IMR-90 (cell line): Measurements from ENCODE around the gene GRAMD2B. TPM values are rescaled to one million over a fixed set of nuclear protein-coding genes. Genes with fewer than 3 reads are reported as not detected.

Experiments used
- ATAC-seq: fragments of 200-7000 bp; cut with Tn5 transposase; 2 replicates; pipeline ENCODE4 v1.9.1; 2020; ENCODE audit warnings: low read depth, mild to moderate bottlenecking, moderate library complexity
- BruUV-seq: library from RNA; stranded (reverse); fragments of 400-500 nt; replicated peaks from 2 replicates; lab custom pipeline; 2021; lab: Mats Ljungman, UMichigan
- CTCF ChIA-PET: fragments of 300-600 bp; formaldehyde crosslinking; extraction: SDS; loops from one replicate; lab custom pipeline; 2021; ENCODE audit warnings: antibody characterized with exemption; lab: Yijun Ruan, JAX
- POLR2A ChIA-PET: fragments of 300-600 bp; sonication (Branson Sonifier 250); formaldehyde crosslinking; loops from one replicate; lab custom pipeline; 2022; ENCODE audit warnings: antibody characterized with exemption; ENCODE audit not compliant: unreplicated experiment; lab: Charles Lee
- DNase-seq: peaks from one replicate; pipeline ENCODE4 v3.0.0; 2013
- H2AFZ ChIP-seq: replicated peaks from 2 replicates; pipeline ENCODE3; 2013; ENCODE audit warnings: low read length, mild to moderate bottlenecking; ENCODE audit not compliant: poor library complexity
- H2AK5ac ChIP-seq: 2 replicates; pipeline ENCODE4 v1.6.1; 2013; ENCODE audit warnings: low read depth, low read length, inconsistent platforms
- H2AK9ac ChIP-seq: replicated peaks from 2 replicates; pipeline ENCODE3; 2013; ENCODE audit warnings: mild to moderate bottlenecking, low read depth, low read length, moderate library complexity; ENCODE audit not compliant: poor library complexity
- H2BK120ac ChIP-seq: 2 replicates; pipeline ENCODE4 v1.6.1; 2013; ENCODE audit warnings: low read depth, low read length, inconsistent platforms
- H2BK15ac ChIP-seq: 3 replicates; pipeline ENCODE4 v1.6.1; 2013; ENCODE audit warnings: low read depth, low read length, inconsistent platforms
- H2BK20ac ChIP-seq: 2 replicates; pipeline ENCODE4 v1.6.1; 2013; ENCODE audit warnings: low read depth, mild to moderate bottlenecking, inconsistent platforms, low read length, moderate library complexity
- H2BK5ac ChIP-seq: 2 replicates; pipeline ENCODE4 v1.6.1; 2013; ENCODE audit warnings: mild to moderate bottlenecking, low read depth, low read length, inconsistent platforms; ENCODE audit not compliant: poor library complexity, severe bottlenecking
- H3K14ac ChIP-seq: replicated peaks from 2 replicates; pipeline ENCODE4 v1.6.1; 2013; ENCODE audit warnings: low read depth, low read length, inconsistent platforms
- H3K18ac ChIP-seq: 2 replicates; pipeline ENCODE4 v1.6.1; 2013; ENCODE audit warnings: low read depth, low read length, control low read depth
- H3K23ac ChIP-seq: 2 replicates; pipeline ENCODE4 v1.6.1; 2013; ENCODE audit warnings: low read depth, low read length, inconsistent platforms
- H3K27ac ChIP-seq: 2 replicates; pipeline ENCODE4 v1.5.1; 2013; ENCODE audit warnings: mild to moderate bottlenecking, control low read depth, low read length; ENCODE audit not compliant: insufficient read depth
- H3K27me3 ChIP-seq: 2 replicates; pipeline ENCODE4 v1.6.1; 2013; ENCODE audit warnings: low read length; ENCODE audit not compliant: control insufficient read depth, insufficient read depth
- H3K36me3 ChIP-seq: 2 replicates; pipeline ENCODE4 v1.6.1; 2013; ENCODE audit warnings: low read length, mixed read lengths; ENCODE audit not compliant: control insufficient read depth, insufficient read depth
- H3K4ac ChIP-seq: 2 replicates; pipeline ENCODE4 v1.6.1; 2013; ENCODE audit warnings: low read depth, low read length, inconsistent platforms
- H3K4me1 ChIP-seq: 2 replicates; pipeline ENCODE4 v1.6.1; 2013; ENCODE audit warnings: low read length, mixed read lengths; ENCODE audit not compliant: control insufficient read depth, insufficient read depth
- H3K4me2 ChIP-seq: 2 replicates; pipeline ENCODE4 v1.6.1; 2013; ENCODE audit warnings: low read depth, mild to moderate bottlenecking, control low read depth, low read length, moderate library complexity
- H3K4me3 ChIP-seq: 2 replicates; pipeline ENCODE4 v1.5.1; 2013; ENCODE audit warnings: low read depth, mild to moderate bottlenecking, control low read depth, low read length, moderate library complexity; ENCODE audit not compliant: insufficient read depth
- H3K56ac ChIP-seq: 2 replicates; pipeline ENCODE4 v1.6.1; 2013; ENCODE audit warnings: low read length, inconsistent platforms; ENCODE audit not compliant: insufficient read depth; ENCODE audit errors: extremely low read depth
- H3K79me1 ChIP-seq, 2 experiments: 2 replicates each; pipeline ENCODE4 v1.6.1; 2013; ENCODE audit warnings: low read length in 2 of 2, inconsistent platforms in 1 of 2, low read depth in 1 of 2
- H3K9ac ChIP-seq: 2 replicates; pipeline ENCODE4 v1.6.1; 2013; ENCODE audit warnings: low read depth, low read length, control low read depth
- H3K9me1 ChIP-seq: 2 replicates; pipeline ENCODE4 v1.6.1; 2013; ENCODE audit warnings: low read length, inconsistent platforms; ENCODE audit not compliant: insufficient read depth
- H3K9me3 ChIP-seq: 2 replicates; pipeline ENCODE4 v1.6.1; 2013; ENCODE audit warnings: low read length; ENCODE audit not compliant: control insufficient read depth, insufficient read depth
- H4K20me1 ChIP-seq: 2 replicates; pipeline ENCODE4 v1.6.1; 2013; ENCODE audit warnings: low read length, inconsistent platforms; ENCODE audit not compliant: insufficient read depth
- H4K5ac ChIP-seq: 2 replicates; pipeline ENCODE4 v1.6.1; 2013; ENCODE audit warnings: mild to moderate bottlenecking, low read depth, low read length, control low read depth
- H4K8ac ChIP-seq, 2 experiments: 2 replicates each; pipeline ENCODE4 v1.6.1; 2013; ENCODE audit warnings: low read depth in 2 of 2, low read length in 2 of 2, control low read depth in 1 of 2, inconsistent platforms in 1 of 2
- H4K91ac ChIP-seq: 2 replicates; pipeline ENCODE4 v1.6.1; 2013; ENCODE audit warnings: low read depth, low read length, inconsistent platforms; ENCODE audit not compliant: insufficient read depth
- BHLHE40 ChIP-seq: fragments of 150-350 bp; IDR thresholded peaks from 2 replicates; pipeline ENCODE4 v1.6.1; 2016; ENCODE audit warnings: mild to moderate bottlenecking, low read depth, low read length
- CEBPB ChIP-seq: IDR thresholded peaks from 2 replicates; pipeline ENCODE4 v1.6.1; 2012; ENCODE audit warnings: low read depth, low read length, improper control_type of control experiment
- CHD1 ChIP-seq: IDR thresholded peaks from 2 replicates; pipeline ENCODE4 v1.6.1; 2012; ENCODE audit warnings: low read depth, low read length, improper control_type of control experiment
- FOS ChIP-seq: fragments of 150-350 bp; IDR thresholded peaks from 2 replicates; pipeline ENCODE4 v1.6.1; 2016; ENCODE audit warnings: low read depth, low read length
- MAFK ChIP-seq: IDR thresholded peaks from 2 replicates; pipeline ENCODE4 v1.6.1; 2012; ENCODE audit warnings: low read depth, low read length, improper control_type of control experiment
- MAZ ChIP-seq: IDR thresholded peaks from 2 replicates; pipeline ENCODE4 v1.6.1; 2012; ENCODE audit warnings: low read depth, mild to moderate bottlenecking, low read length, improper control_type of control experiment, moderate library complexity, borderline replicate concordance
- MXI1 ChIP-seq: IDR thresholded peaks from 2 replicates; pipeline ENCODE4 v1.6.1; 2012; ENCODE audit warnings: low read depth, mild to moderate bottlenecking, low read length, moderate library complexity, borderline replicate concordance
- NFE2L2 ChIP-seq: fragments of 150-350 bp; IDR thresholded peaks from 2 replicates; pipeline ENCODE4 v1.6.1; 2016; ENCODE audit warnings: low read depth, mild to moderate bottlenecking, low read length
- POLR2A ChIP-seq: IDR thresholded peaks from 2 replicates; pipeline ENCODE4 v1.6.1; 2012; ENCODE audit warnings: mild to moderate bottlenecking, low read depth, low read length
- RAD21 ChIP-seq: IDR thresholded peaks from 2 replicates; pipeline ENCODE4 v1.6.1; 2012; ENCODE audit warnings: low read length, improper control_type of control experiment
- RCOR1 ChIP-seq: IDR thresholded peaks from 2 replicates; pipeline ENCODE4 v1.6.1; 2012; ENCODE audit warnings: mild to moderate bottlenecking, low read length, improper control_type of control experiment; ENCODE audit not compliant: insufficient replicate concordance
- RFX5 ChIP-seq: IDR thresholded peaks from 2 replicates; pipeline ENCODE4 v1.8.0; 2012; ENCODE audit warnings: low read depth, mild to moderate bottlenecking, low read length, moderate library complexity
- SMC3 ChIP-seq: fragments of 150-350 bp; IDR thresholded peaks from 2 replicates; pipeline ENCODE4 v1.6.1; 2016; ENCODE audit warnings: low read depth, mild to moderate bottlenecking, antibody characterized with exemption, low read length, moderate library complexity
- WGBS, 2 experiments: methylation state at CpG; one replicate each; pipeline versions ENCODE4 v1.1.5 to v1.1.7; 2013; ENCODE audit warnings: missing lambda C conversion rate in 2 of 2; ENCODE audit not compliant: insufficient read length in 1 of 2; ENCODE audit errors: extremely low coverage in 2 of 2; 5-methylcytosine and 5-hydroxymethylcytosine counted together
- dilution Hi-C: fragments of 300-500 bp; cut with HindIII; formaldehyde crosslinking; loops from one replicate; pipeline ENCODE4 v1.14.3; 2018; ENCODE audit warnings: low sequenced_read_pairs; ENCODE audit not compliant: unreplicated experiment
- in situ Hi-C: fragments of 300-500 bp; cut with MboI; formaldehyde crosslinking; loops from 3 replicates; pipeline ENCODE4 v1.14.3; 2019; ENCODE audit warnings: low sequenced_read_pairs, inconsistent platforms, mixed read lengths
- intact Hi-C: fragments of 100-400 bp; cut with micrococcal nuclease; formaldehyde crosslinking; loops from 2 replicates; pipeline ENCODE4 v1.10.0; 2022
- polyA plus RNA-seq, 3 experiments: library from polyadenylated mRNA; depleted of rRNA; stranded (reverse); fragments of >200 nt; gene quantifications; 2 replicates each; pipeline ENCODE4 v1.2.3, GENCODE V29; 2012; ENCODE audit warnings: low replicate concordance in 1 of 3
- total RNA-seq: library from RNA; depleted of rRNA; stranded (reverse); fragments of >200 nt; gene quantifications from 2 replicates; pipeline ENCODE4 v1.2.3, GENCODE V29; 2012
- TF ChIP-seq, protein P1 (sequence below): conservative IDR thresholded peaks from 2 replicates; pipeline ENCODE4 v1.5.1; 2012; ENCODE audit warnings: mild to moderate bottlenecking, low read depth, low read length, improper control_type of control experiment
- TF ChIP-seq, protein P2 (sequence below): fragments of 150-350 bp; IDR thresholded peaks from 2 replicates; pipeline ENCODE4 v1.6.1; 2016; ENCODE audit warnings: low read depth, mild to moderate bottlenecking, low read length, moderate library complexity, borderline replicate concordance
- TF ChIP-seq, protein P3 (sequence below): fragments of 150-350 bp; IDR thresholded peaks from 2 replicates; pipeline ENCODE4 v1.6.1; 2017; ENCODE audit warnings: mild to moderate bottlenecking, antibody characterized with exemption, low read length, low read depth

The GRAMD2B gene
- total and polyA plus RNA-seq, 2 of the 4 experiments (the other 2 are of a cell fraction) = 13.9 to 20.3 TPM

DNA sequence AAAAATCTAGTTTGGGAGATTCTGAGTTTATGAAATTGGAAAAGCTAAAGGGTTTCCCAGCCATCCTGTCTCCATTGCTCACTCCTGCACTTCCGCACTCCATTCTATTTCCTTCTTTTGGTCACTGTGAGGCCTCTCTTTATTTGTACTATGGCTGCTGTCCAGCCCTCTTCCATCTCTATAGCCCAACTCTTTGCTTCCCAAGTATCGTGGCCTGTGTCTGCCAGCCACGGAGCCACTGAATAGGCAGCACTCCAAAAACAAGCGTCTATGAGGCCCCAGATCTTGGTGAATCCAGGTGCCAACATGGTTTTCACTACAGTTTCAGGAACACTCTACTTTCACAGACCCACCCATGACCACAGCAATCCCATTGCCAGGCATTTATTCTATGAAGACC lies 37.2 kb downstream of the GRAMD2B start:
- Histone ChIP-seq H3K14ac (no peak overlapping the region), H3K9me1 (peaks cover 3% of the 10 kb centered on the region; the same call in 1 of the 2 replicates), H3K18ac (no peak overlapping the region), H3K9ac (no peak overlapping the region), H2AFZ (no peak overlapping the region), H3K23ac (no peak overlapping the region), H4K91ac (no peak overlapping the region), H4K5ac (no peak overlapping the region), H3K56ac (no peak overlapping the region), H2AK5ac (no peak overlapping the region), H3K4me2 (no peak overlapping the region), H2BK20ac (no peak overlapping the region), H2BK120ac (no peak overlapping the region), H3K4ac (no peak overlapping the region), H3K27ac (no peak overlapping the region), H4K8ac (no peak overlapping the region), H2BK5ac (no peak overlapping the region), H3K36me3 (peaks cover under 1% of the 10 kb centered on the region; the same call in 1 of the 2 replicates), H3K27me3 (no peaks in the 10 kb centered on the region), H2BK15ac (no peak overlapping the region), H4K20me1 (no peaks in the 10 kb centered on the region; the same call in 1 of the 2 replicates), H3K79me1 (peaks cover 20 to 44% of the 10 kb centered on the region in 2 experiments), H3K4me3 (no peak overlapping the region), H3K9me3 (no peaks in the 10 kb centered on the region), H3K4me1 (no peaks in the 10 kb centered on the region), H2AK9ac (no peak overlapping the region)
- DNase-seq (no peak), ATAC-seq (no peak)
- TF ChIP-seq CHD1 (no peak), POLR2A (no peak), BHLHE40 (no peak), NFE2L2 (no peak), RCOR1 (no peak), MXI1 (no peak), CEBPB (no peak), MAZ (no peak), SMC3 (no peak), RFX5 (no peak), FOS (no peak), RAD21 (no peak), MAFK (no peak)
- TF ChIP-seq, protein P1, sequence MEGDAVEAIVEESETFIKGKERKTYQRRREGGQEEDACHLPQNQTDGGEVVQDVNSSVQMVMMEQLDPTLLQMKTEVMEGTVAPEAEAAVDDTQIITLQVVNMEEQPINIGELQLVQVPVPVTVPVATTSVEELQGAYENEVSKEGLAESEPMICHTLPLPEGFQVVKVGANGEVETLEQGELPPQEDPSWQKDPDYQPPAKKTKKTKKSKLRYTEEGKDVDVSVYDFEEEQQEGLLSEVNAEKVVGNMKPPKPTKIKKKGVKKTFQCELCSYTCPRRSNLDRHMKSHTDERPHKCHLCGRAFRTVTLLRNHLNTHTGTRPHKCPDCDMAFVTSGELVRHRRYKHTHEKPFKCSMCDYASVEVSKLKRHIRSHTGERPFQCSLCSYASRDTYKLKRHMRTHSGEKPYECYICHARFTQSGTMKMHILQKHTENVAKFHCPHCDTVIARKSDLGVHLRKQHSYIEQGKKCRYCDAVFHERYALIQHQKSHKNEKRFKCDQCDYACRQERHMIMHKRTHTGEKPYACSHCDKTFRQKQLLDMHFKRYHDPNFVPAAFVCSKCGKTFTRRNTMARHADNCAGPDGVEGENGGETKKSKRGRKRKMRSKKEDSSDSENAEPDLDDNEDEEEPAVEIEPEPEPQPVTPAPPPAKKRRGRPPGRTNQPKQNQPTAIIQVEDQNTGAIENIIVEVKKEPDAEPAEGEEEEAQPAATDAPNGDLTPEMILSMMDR = no peak
- TF ChIP-seq, protein P2, sequence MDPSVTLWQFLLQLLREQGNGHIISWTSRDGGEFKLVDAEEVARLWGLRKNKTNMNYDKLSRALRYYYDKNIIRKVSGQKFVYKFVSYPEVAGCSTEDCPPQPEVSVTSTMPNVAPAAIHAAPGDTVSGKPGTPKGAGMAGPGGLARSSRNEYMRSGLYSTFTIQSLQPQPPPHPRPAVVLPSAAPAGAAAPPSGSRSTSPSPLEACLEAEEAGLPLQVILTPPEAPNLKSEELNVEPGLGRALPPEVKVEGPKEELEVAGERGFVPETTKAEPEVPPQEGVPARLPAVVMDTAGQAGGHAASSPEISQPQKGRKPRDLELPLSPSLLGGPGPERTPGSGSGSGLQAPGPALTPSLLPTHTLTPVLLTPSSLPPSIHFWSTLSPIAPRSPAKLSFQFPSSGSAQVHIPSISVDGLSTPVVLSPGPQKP = no peak
- TF ChIP-seq, protein P3, sequence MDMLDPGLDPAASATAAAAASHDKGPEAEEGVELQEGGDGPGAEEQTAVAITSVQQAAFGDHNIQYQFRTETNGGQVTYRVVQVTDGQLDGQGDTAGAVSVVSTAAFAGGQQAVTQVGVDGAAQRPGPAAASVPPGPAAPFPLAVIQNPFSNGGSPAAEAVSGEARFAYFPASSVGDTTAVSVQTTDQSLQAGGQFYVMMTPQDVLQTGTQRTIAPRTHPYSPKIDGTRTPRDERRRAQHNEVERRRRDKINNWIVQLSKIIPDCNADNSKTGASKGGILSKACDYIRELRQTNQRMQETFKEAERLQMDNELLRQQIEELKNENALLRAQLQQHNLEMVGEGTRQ = no peak
- no TSS peak for BruUV-seq
- ChIA-PET POLR2A (no interaction called here), CTCF (no interaction called here)
- in situ Hi-C loops = no loop called here
- 90% methylated on average over 2 of the region's 4 CpGs; no CpG with 5 or more reads in 1 of the 2 experiments for WGBS, 2 experiments
- dilution Hi-C loops = no loop called here
- intact Hi-C loops = no loop called here
